ENCODE results near the gene MCM9.

MCM9 gene

GRCh38 chr6:118862443-118862842 is 72.5 kb downstream of the MCM9 start:
- no peak for DNase-seq

- no peak for DNase-seq
These were observed 74.1 kb downstream of the MCM9 start for GRCh38 chr6:118860880-118861279.

- DNase-seq: no peak
These were observed 74.6 kb downstream of the MCM9 start for GRCh38 chr6:118860363-118860762.

- no peak for DNase-seq
These were observed 75.4 kb downstream of the MCM9 start for GRCh38 chr6:118859517-118860064.

GRCh38 chr6:118856301-118856700 is 78.7 kb downstream of the MCM9 start:
- no peak for DNase-seq

GRCh38 chr6:118853408-118853807 is 81.6 kb downstream of the MCM9 start:
- DNase-seq: no peak

- DNase-seq: no peak
These were observed 90.0 kb downstream of the MCM9 start for GRCh38 chr6:118844915-118845314.

- DNase-seq: no peak
These were observed 91.1 kb downstream of the MCM9 start for GRCh38 chr6:118843685-118844390.

GRCh38 chr6:118830691-118831090 is 104.3 kb downstream of the MCM9 start:
- DNase-seq: no peak

- DNase-seq: no peak
These were observed 105.0 kb downstream of the MCM9 start for GRCh38 chr6:118829817-118830478.

- no peak for DNase-seq
These were observed 108.9 kb downstream of the MCM9 start for GRCh38 chr6:118826096-118826495.

- no peak for DNase-seq
These were observed 109.3 kb downstream of the MCM9 start for GRCh38 chr6:118825661-118826060.

- DNase-seq: no peak
These were observed 119.5 kb downstream of the MCM9 start for GRCh38 chr6:118815495-118815894.

GRCh38 chr6:118813775-118814174 is 121.2 kb downstream of the MCM9 start:
- no peak for DNase-seq

GRCh38 chr6:118812970-118813369 is 122.0 kb downstream of the MCM9 start:
- DNase-seq: no peak

- peak; percentile 19 to 45 (median 32) for DNase-seq
These were observed 124.4 kb downstream of the MCM9 start for GRCh38 chr6:118810420-118811027.

GRCh38 chr6:118808793-118809638 is 125.9 kb downstream of the MCM9 start:
- no peak for DNase-seq

GRCh38 chr6:118804091-118804490 is 130.9 kb downstream of the MCM9 start:
- no peak for DNase-seq

GRCh38 chr6:118801257-118801656 is 133.7 kb downstream of the MCM9 start:
- DNase-seq: no peak

GRCh38 chr6:118800394-118801071 is 134.4 kb downstream of the MCM9 start:
- peak; percentile 41 to 67 (median 64) for DNase-seq

- no peak for DNase-seq
These were observed 135.1 kb downstream of the MCM9 start for GRCh38 chr6:118799826-118800225.

GRCh38 chr6:118796548-118796947 is 138.4 kb downstream of the MCM9 start:
- DNase-seq: peak in 3 of 4 experiments; percentile 15 to 85 (median 72)

Measured in activated CD4-positive, CD25-positive, alpha-beta regulatory T cell (primary cell).